Natural killer cell treated with Interleukin-12 subunit alpha and Interleukin-12 subunit beta and Interleukin-15 and Interleukin-18, amount 100 ng/mL, for 72 hours (primary cell): ENCODE measurements around the gene KCNMB2. TPM values are rescaled to one million over a fixed set of nuclear protein-coding genes. Genes with fewer than 3 reads are reported as not detected.

Source experiments
- ATAC-seq, 2 donors: fragments of 150-1000 bp; cut with Tn5 transposase in 1 of 2; sonication (Bioruptor Pico), chemical (Tn5 transposase) in 1 of 2; 2 replicates each; pipeline ENCODE4 v1.10.0; 2021
- DNase-seq: peaks from one replicate; pipeline ENCODE4 v3.0.0; 2022; ENCODE audit warnings: low spot score
- H3K27ac Mint-ChIP-seq, 2 donors: 1 replicate in 1 of 2; 2 replicates in 1 of 2; pipeline ENCODE4 v1.8.0; 2022; ENCODE audit warnings: mixed read lengths in 2 of 2, mild to moderate bottlenecking in 1 of 2, moderate library complexity in 1 of 2
- H3K27me3 Mint-ChIP-seq, 2 donors: 1 replicate in 1 of 2; 2 replicates in 1 of 2; pipeline ENCODE4 v1.8.0; 2022; ENCODE audit warnings: mixed read lengths in 2 of 2
- H3K36me3 Mint-ChIP-seq: one replicate; pipeline ENCODE4 v1.8.0; 2022; ENCODE audit warnings: mixed read lengths
- H3K4me1 Mint-ChIP-seq, 2 donors: 1 replicate in 1 of 2; 2 replicates in 1 of 2; pipeline ENCODE4 v1.8.0; 2022; ENCODE audit warnings: low read depth in 2 of 2, mixed read lengths in 2 of 2, mild to moderate bottlenecking in 1 of 2
- H3K4me3 Mint-ChIP-seq: one replicate; pipeline ENCODE4 v1.8.0; 2022; ENCODE audit warnings: mixed read lengths
- H3K9me3 Mint-ChIP-seq: 2 replicates; pipeline ENCODE4 v1.8.0; 2022; ENCODE audit warnings: mixed read lengths
- total RNA-seq, 2 donors: library from RNA; stranded (reverse); gene quantifications; one replicate each; pipeline ENCODE4 v1.2.3, GENCODE V29; 2022

Gene KCNMB2
- total RNA-seq, 2 donors from 2014 or later, result not detected

DNA sequence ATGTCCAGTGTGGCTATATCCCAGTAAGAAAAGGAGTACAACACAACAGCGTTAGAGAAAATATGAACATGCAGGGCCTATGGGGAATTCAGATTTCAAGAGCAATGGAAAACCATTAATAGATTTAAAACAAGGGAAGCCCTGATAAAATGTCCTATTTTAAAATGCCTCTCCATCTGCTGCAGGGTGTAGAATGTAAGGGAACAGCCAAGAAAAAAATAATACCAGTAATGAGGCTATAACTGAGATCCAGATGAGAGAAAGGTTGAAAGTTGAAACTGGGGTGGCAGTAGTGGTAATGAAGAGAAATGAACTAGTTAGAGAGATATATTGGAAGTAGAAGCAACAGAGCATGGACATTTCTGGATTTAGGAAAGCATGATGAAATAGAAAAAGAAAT is 226.1 kb downstream of the KCNMB2 start:
- ATAC-seq, result no peak
- no peak overlapping the region for H3K27ac Mint-ChIP-seq
- no peaks in the 10 kb centered on the region for H3K36me3 Mint-ChIP-seq
- H3K27me3 Mint-ChIP-seq, result no peaks in the 10 kb centered on the region
- peaks cover 11% of the 10 kb centered on the region for H3K9me3 Mint-ChIP-seq
- no peak for DNase-seq
- no peaks in the 10 kb centered on the region for H3K4me1 Mint-ChIP-seq
- H3K4me3 Mint-ChIP-seq, result no peak overlapping the region

GRCh38 chr3:178765472-178765871 is 229.2 kb downstream of the KCNMB2 start:
- ATAC-seq, result no peak
- Mint-ChIP-seq H3K27ac (no peak overlapping the region), H3K36me3 (no peaks in the 10 kb centered on the region), H3K9me3 (peaks cover 14% of the 10 kb centered on the region), H3K27me3 (no peaks in the 10 kb centered on the region), H3K4me1 (no peaks in the 10 kb centered on the region), H3K4me3 (no peak overlapping the region)
- DNase-seq, result no peak

GRCh38 chr3:178767581-178767980 is 231.3 kb downstream of the KCNMB2 start:
- Mint-ChIP-seq H3K27ac (no peak overlapping the region), H3K9me3 (peaks cover 16% of the 10 kb centered on the region), H3K36me3 (no peaks in the 10 kb centered on the region), H3K27me3 (no peaks in the 10 kb centered on the region), H3K4me3 (no peak overlapping the region), H3K4me1 (no peaks in the 10 kb centered on the region)
- no peak for DNase-seq
- no peak for ATAC-seq

GRCh38 chr3:178768072-178768864 is 232.0 kb downstream of the KCNMB2 start:
- Mint-ChIP-seq H3K4me3 (no peak overlapping the region), H3K36me3 (no peaks in the 10 kb centered on the region), H3K9me3 (peaks cover 10% of the 10 kb centered on the region), H3K27ac (no peak overlapping the region), H3K27me3 (no peaks in the 10 kb centered on the region), H3K4me1 (no peaks in the 10 kb centered on the region)
- ATAC-seq (no peak), DNase-seq (no peak)

GRCh38 chr3:178771511-178771910 is 235.3 kb downstream of the KCNMB2 start:
- no peaks in the 10 kb centered on the region for H3K4me1 Mint-ChIP-seq
- peaks cover 20% of the 10 kb centered on the region for H3K9me3 Mint-ChIP-seq
- H3K27me3 Mint-ChIP-seq, result no peaks in the 10 kb centered on the region
- no peaks in the 10 kb centered on the region for H3K36me3 Mint-ChIP-seq
- no peak overlapping the region for H3K4me3 Mint-ChIP-seq
- no peak for ATAC-seq
- no peak overlapping the region for H3K27ac Mint-ChIP-seq
- no peak for DNase-seq

GRCh38 chr3:178772746-178773145 is 236.5 kb downstream of the KCNMB2 start:
- no peak overlapping the region for H3K4me3 Mint-ChIP-seq
- H3K4me1 Mint-ChIP-seq, result no peaks in the 10 kb centered on the region

DNA sequence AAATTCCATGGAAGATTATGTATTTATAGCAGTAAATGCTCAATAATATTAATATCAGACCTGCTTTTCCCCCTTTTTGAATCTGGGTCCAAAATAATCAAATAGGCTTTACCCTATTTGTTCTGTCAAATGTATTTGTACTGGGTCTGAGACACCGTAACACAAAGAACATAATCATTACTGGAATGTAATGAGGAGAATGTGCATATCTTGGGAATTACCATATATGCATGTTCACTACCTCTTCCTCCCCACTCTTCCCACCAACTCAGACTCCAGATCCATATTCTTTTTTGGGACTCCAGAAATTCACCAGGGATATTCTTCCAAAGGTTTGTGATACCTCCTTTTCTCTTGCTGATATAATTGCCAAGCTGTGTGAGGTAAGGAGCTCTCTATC is 237.1 kb downstream of the KCNMB2 start:
- no peak overlapping the region for H3K27ac Mint-ChIP-seq
- no peak overlapping the region for H3K4me3 Mint-ChIP-seq
- H3K27me3 Mint-ChIP-seq, result no peaks in the 10 kb centered on the region
- no peak for ATAC-seq
- peaks cover 18% of the 10 kb centered on the region for H3K9me3 Mint-ChIP-seq
- DNase-seq, result no peak
- no peaks in the 10 kb centered on the region for H3K36me3 Mint-ChIP-seq
- no peaks in the 10 kb centered on the region for H3K4me1 Mint-ChIP-seq

More at GRCh38 chr3:178772746-178773145, 236.5 kb downstream of the KCNMB2 start:
- Mint-ChIP-seq H3K9me3 (peaks cover 20% of the 10 kb centered on the region), H3K27me3 (no peaks in the 10 kb centered on the region), H3K36me3 (no peaks in the 10 kb centered on the region), H3K27ac (no peak overlapping the region)
- ATAC-seq, result no peak
- DNase-seq, result no peak

DNA sequence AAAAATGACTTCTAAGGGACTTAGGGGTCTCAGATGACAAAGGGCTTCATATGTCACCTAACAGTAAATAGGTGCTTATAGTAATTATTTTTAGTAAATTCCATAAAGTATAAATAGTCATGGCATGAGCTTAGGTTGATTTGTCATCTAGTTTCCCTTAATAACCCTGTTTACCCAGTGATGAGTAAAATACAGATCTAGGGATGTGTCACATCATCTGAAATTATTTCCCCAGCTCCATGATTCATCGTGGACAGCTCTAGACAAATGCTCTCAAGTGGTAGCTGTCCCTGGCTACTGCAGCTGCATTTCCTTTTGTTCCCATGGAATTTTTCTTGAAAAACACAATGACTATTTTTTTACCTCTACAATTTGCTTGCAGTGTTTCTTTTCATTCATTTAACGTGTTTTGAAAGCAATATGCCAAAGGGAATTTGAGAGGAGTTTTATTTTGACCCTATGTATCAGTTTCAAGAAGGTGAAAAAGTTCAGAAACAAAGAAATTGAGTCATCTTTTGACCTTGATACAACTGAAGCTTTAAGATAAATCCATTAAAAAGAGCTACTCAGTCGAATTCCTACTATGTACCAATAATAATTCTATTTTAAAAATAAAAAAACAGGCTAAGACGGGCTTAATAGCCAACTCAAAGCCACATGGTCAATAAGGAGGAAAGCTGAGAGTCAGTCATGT is 241.6 kb downstream of the KCNMB2 start:
- Mint-ChIP-seq H3K9me3 (peaks cover 15% of the 10 kb centered on the region), H3K4me3 (no peak overlapping the region), H3K36me3 (no peaks in the 10 kb centered on the region), H3K27ac (no peak overlapping the region), H3K4me1 (no peaks in the 10 kb centered on the region), H3K27me3 (no peaks in the 10 kb centered on the region)
- no peak for DNase-seq
- ATAC-seq, result no peak

DNA sequence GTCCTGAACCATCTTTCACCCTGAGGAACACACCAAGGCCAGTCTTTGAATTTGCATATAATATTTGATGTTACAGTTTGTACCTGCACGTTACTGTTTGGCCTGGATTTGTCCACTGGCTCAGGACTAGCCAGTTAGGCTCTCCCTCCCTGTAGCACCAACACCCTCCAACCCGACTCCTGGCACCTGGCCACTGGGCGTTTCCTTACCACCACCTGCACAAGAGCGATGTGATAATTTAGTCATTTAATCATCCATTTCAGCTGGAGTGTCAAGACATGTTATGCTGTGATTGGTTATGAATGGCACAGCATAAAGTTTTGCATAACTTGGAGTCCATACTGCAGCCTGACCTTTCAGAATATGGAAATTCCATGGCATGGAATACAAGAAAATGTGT is 242.4 kb downstream of the KCNMB2 start:
- no peak for ATAC-seq
- H3K27ac Mint-ChIP-seq, result no peak overlapping the region
- no peak for DNase-seq
- H3K36me3 Mint-ChIP-seq, result no peaks in the 10 kb centered on the region
- peaks cover 13% of the 10 kb centered on the region for H3K9me3 Mint-ChIP-seq
- no peak overlapping the region for H3K4me3 Mint-ChIP-seq
- no peaks in the 10 kb centered on the region for H3K4me1 Mint-ChIP-seq
- no peaks in the 10 kb centered on the region for H3K27me3 Mint-ChIP-seq

DNA sequence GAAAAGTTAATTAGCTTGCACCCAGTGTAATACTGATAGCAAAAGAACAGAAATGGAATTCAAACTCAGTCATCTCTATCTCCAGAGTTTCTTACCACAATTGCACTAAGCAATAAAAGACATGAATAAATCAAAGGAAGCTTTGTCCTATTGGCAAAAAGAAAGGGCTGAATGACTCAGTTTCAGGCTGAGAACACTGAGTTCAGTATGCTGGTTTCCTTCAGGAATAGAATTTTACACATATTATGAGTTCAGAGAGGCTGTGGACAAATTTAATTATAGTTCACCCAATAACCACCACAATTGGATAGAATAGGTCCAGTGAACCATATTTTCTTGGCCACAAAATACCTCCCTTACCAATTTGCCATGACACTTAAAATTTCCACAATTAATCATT is 249.7 kb downstream of the KCNMB2 start:
- Mint-ChIP-seq H3K27ac (no peak overlapping the region), H3K36me3 (no peaks in the 10 kb centered on the region), H3K4me1 (no peaks in the 10 kb centered on the region), H3K9me3 (peaks cover 8% of the 10 kb centered on the region), H3K27me3 (no peaks in the 10 kb centered on the region), H3K4me3 (no peak overlapping the region)
- ATAC-seq (no peak), DNase-seq (no peak)

- Mint-ChIP-seq H3K36me3 (no peaks in the 10 kb centered on the region), H3K9me3 (peaks cover 13% of the 10 kb centered on the region), H3K27me3 (no peaks in the 10 kb centered on the region), H3K4me3 (no peak overlapping the region), H3K27ac (no peak overlapping the region), H3K4me1 (no peaks in the 10 kb centered on the region)
- no peak for ATAC-seq
- no peak for DNase-seq
Measured at GRCh38 chr3:178787960-178788359, 251.7 kb downstream of the KCNMB2 start.

DNA sequence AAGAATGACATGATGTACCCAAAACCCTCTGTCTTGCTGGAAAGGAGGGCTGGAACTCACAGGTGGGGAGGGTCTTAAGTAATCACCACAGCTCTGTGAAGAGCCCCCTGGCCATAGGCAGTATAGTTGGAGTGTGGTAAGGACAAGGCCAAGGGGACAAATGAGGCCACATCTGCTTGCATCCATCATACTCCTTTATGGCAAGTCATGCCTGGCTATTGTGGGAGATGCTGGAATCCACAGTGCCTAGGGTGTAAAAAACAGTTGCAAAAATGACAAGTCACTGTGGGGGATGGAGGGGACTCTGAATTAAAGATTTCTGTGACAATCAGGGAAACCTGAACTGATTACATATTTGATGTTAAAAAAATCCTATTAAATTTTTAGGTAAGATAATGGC is 258.5 kb downstream of the KCNMB2 start:
- Mint-ChIP-seq H3K4me3 (no peak overlapping the region), H3K36me3 (no peaks in the 10 kb centered on the region), H3K27ac (no peak overlapping the region), H3K27me3 (no peaks in the 10 kb centered on the region), H3K4me1 (no peaks in the 10 kb centered on the region), H3K9me3 (peaks cover 26% of the 10 kb centered on the region)
- DNase-seq (no peak), ATAC-seq (no peak)

DNA sequence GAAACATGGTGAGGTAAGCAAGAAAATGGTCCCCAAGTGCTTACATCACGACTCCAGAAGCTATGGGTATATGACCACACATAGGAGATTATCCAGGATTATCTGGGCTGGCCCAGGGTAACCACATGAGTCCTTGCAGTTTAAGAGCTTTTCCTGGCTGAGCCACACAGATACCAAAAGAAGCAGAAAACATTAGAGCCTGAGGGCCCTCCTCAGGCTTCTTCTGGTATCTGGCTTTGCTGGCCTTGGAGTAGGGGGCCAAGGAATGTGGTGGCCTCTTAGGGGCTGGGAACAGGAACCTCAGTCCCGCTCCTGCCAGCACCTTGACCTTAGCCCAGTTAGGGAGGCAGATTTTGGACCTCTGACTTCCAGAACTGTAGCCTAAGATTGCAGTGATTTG is 259.1 kb downstream of the KCNMB2 start:
- Mint-ChIP-seq H3K4me3 (no peak overlapping the region), H3K4me1 (no peaks in the 10 kb centered on the region), H3K9me3 (peaks cover 29% of the 10 kb centered on the region), H3K27me3 (no peaks in the 10 kb centered on the region), H3K27ac (no peak overlapping the region), H3K36me3 (no peaks in the 10 kb centered on the region)
- ATAC-seq (no peak), DNase-seq (no peak)

- no peak for ATAC-seq
- peaks cover 22% of the 10 kb centered on the region for H3K9me3 Mint-ChIP-seq
- no peak overlapping the region for H3K27ac Mint-ChIP-seq
- DNase-seq, result no peak
- H3K36me3 Mint-ChIP-seq, result no peaks in the 10 kb centered on the region
- no peak overlapping the region for H3K4me3 Mint-ChIP-seq
- H3K4me1 Mint-ChIP-seq, result no peaks in the 10 kb centered on the region
- no peaks in the 10 kb centered on the region for H3K27me3 Mint-ChIP-seq
Measured at GRCh38 chr3:178802259-178802658, 266.0 kb downstream of the KCNMB2 start.
